HG03575 (cell line): Measurements from ENCODE around the gene PTPN12.
"Not testable (repeated sequence)": the region's sequence is repeated elsewhere in the genome, so short reads cannot be mapped to it uniquely, and the experiment has no call there.

Experiments
- ATAC-seq: cut with Tn5 transposase; IDR thresholded peaks from one replicate; pipeline ENCODE4 v1.9.1; 2021; ENCODE audit not compliant: unreplicated experiment, insufficient number of reproducible peaks, low FRiP score; ENCODE audit errors: extremely low read depth

Gene PTPN12

DNA sequence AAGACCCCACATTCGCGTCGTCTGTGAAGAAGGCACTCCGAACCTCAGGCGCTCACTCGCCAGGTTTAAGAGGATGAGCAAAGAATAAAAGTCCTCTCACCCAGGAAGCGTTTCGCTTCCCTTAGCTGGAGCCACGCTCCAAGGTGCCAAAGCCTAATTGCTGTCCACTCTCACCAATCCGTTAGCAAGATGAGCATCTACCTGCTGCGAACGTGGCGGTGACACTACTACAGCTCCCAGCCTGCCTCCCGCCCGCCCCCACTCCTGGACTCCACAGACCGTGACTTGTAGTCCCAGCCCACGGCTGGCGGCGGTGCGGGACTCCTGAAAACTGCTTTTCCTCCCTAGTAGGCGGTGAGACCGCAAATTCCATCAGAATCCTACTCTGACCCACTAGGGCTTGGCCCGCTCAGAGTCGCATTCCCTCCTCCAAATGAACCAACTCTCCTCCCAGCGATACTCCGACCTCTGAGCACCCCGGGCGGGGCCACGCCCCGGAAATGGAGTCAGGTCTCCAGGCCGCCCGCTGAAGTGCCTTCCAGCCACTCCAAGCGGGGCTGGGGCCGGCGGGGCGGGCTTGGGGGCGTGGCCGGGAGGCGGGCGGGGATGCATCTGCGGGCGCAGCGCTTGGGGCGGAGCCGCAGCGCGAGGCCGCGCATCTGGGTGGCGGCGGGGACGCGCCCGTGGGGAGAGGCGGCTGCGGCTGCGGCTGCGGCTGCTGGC, 521 bp upstream of the PTPN12 start:
- ATAC-seq, result peak; percentile 73

DNA sequence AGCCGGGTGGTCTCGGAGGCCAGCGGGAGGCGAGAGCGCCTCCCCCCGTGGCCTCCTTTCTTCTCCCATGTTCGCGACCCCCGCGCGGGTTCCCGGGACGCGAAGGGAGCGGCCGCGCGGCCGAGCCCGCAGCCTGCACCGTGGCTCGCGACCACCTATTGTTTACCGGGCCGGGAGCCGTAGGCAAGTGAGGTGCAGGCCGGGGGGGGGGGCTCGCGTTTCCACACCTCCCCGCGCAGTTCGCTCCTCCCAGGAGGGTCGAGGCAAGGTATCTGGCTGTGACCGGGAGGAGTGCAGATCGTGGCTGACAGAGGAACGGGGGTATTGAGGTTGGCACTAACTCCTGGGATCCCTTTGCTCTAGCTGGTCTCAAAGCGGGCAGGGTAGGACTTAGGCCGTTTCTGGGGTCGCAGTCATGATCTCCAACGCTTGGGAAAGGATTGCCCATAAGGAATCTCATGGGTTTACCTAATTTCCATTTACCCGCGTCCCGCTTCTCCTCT, 734 bp downstream of the PTPN12 start:
- ATAC-seq, result no peak

DNA sequence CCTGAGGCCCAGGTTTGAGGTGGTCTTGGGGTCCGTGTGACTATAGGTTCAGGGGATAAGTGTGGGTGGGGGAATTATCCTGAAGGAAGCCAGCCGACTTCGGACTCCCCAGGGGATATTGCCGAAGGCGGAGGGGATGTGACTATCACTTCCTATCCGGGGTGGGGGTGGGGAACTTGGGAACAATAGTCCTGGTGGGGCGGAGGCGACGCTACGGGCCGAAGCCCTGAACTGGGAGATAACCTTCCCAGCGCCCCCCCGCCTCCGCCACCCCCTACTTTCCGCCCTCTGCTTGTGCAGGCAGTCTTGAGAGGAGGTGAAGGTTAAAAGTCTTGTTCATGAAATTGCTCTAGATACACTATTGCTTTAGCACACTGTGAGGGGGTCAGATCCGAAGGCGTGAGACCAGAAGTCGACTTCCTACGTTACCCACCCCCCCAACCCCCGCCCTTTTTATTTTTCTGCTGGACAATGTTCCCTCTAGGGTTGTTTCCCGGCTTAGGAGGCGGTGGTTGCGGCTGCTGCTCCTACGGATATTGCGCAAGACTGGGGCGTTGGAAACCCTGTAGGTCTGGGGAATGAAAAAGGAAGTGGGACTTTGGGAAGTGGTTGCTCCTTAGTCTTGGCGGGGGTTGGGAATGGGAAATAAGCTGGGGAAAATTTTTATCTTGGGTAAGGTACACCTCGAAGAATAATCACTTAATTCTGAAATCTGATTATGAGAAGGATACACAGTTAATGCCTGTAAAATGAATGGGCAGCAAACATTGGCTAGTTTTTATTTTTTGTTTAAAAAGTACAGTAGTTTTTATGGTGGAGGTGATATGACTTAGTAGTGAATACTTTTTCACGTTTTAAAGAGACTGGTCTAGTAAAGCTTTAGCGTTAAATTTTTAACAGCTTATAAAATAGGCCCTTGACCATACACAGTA, 1.5 kb downstream of the PTPN12 start:
- ATAC-seq, result no peak

DNA sequence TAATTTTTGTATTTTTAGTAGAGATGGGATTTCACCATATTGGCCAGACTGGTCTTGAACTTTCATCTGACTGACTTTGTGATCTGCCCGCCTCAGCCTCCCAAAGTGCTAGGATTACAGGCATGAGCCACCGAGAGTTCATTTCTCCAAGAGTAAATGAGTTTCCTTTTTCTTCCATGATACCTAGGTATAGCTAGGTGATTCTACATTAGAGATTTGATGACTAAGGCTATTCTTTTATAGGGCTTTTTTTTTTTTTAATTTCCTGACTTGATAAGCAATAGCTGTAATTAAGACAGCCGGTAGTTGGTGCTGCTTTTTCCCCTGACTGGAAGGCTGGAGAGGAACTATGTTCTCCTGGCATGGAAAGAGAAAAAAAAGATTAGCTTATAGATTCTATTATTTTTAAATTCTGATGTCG, 3.3 kb downstream of the PTPN12 start:
- no peak for ATAC-seq

DNA sequence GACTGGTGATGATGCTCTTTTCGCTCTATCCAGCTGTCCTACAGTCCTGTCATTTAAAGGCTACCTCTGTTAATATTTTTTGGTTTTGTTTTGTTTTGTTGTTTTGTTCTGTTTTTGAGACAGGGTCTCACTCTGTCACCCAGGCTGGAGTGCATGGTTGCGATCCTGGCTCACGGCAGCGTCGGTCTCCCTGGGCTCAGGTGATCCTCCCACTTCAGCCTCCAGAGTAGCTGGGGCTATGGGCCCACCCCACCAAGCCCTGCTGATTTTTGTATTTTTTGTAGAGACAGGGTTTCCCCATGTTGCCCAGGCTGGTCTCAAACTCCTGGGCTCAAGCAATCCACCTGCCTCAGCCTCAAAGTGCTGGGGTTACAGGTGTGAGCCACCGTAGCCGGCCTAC, 3.9 kb downstream of the PTPN12 start:
- not testable (repeated sequence) for ATAC-seq

DNA sequence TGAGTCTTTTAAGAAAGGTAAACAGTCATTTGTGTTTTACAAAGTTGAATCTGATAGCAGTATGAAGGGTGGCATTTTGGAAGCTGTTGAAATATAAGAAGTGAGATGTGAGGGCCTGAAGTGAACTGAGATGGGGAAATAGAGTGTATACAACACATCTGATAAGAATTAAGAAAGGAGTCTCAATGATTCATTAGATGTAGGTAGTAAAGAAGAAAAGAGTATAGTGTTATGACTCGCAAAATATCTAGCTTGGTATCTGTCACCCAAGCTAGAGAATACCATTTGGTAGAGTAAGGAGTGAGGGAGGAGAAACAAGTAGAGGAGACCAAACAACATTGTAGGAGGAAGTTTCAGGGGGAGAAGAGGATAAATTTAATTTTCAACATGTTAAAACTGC, 5.3 kb downstream of the PTPN12 start:
- ATAC-seq, result no peak

DNA sequence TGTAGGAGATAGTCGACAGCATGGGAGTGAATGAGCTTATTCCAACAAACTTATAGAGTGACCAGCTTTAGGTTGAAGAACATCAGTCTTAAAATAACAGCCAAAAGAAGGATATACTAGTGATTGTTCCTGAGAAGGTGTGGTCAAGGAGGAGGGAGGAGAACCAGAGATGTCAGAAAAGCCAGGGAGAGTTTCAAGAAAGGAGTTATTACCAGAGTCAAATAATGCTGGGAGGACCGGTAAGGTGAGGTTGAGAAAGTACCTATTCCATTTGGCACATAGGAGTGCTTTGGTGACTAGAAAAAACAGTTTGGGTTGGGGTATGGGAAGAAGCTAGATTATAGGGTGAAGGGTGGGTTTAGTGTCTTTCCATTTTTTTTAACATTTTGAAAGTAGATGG, 5.8 kb downstream of the PTPN12 start:
- ATAC-seq, result no peak

DNA sequence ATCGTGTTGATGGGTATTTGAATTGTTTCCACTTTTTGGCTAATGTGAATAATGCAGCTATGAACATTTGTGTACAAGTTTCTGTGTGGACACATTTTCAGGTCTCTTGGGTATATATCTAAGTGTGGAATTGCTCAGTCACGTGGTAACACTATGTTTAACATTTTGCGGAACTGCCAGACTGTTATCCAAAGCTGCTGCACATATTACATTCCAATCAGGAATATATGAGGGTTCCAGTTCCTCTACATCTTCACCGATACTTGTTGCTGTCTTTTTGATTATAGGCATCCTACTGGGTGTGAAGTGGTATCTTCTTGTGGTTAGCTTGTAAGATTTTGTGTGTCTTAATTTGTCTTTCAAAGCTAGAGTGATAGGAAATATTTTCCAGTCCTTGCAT, 6.8 kb downstream of the PTPN12 start:
- no peak for ATAC-seq

DNA sequence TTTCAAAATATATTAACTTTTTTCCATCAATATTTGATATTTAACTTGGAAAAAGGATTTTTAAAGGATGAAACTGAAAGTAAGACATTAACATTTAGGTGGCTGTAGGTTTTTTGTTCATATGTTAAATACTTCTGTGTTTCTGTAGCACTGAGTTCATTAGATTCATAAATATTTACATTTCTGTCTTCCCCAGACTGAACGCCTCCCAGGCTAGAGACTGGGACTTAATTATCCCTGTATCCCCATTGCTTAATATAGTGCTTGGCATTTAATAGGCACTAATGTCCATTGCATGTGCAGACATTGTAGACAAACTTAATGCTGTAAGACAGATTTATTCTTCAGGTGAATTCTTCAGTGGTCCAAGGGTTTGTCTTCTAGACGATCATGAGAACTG, 7.4 kb downstream of the PTPN12 start:
- ATAC-seq, result no peak

DNA sequence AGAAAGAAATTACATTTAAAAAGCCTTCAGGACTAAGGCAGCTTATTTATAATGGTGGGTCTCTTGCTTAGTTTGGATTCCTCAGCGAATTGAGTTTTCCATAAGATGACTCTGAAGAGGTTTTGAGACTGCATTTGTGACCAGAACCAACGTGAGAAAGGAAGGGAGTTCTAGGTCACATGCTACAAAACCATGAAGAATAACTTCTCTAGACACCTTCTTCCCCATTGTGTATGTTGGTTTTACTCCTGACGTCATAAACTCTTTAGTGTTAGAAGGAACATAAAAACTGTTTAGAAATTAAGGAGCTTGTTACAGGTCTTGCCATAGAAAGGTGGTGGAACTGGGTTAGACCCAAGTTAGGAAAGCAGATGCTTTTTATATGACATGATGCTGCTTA, 11.1 kb downstream of the PTPN12 start:
- no peak for ATAC-seq

DNA sequence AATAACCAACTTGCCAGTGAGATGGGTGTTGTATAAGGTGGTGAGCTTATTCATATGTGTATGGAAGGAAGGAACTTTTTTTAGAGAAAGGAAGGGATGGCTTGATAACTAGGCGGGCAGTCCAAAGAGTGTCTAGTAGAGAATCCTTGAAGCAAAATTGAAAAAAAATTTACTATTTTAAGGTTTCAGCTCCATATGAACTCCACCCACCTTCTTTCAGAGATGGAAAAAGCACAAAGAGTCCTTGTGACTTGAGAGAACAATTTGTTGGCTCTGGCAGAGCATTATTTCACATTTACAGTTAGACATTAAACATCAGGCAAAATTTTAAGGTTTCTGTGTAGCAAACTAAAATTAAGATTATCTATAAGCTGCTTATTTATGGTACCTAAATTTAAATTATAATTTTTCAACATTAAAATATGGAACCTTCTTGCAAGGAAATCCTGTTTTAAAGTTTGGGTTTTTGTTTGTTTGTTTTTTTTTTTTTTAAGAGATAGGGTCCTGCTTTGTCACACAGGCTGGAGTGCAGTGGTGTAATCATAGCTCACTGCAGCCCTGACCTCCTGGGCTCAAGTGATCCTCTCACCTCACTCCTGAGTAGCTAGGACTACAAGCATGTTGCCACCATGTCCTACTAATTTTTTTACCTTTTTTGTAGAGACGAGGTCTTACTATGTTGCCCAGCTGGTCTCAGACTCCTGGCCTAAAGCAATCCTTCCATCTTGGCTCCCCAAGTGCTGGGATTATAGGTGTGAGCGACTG, 12.2 kb downstream of the PTPN12 start:
- no peak for ATAC-seq

DNA sequence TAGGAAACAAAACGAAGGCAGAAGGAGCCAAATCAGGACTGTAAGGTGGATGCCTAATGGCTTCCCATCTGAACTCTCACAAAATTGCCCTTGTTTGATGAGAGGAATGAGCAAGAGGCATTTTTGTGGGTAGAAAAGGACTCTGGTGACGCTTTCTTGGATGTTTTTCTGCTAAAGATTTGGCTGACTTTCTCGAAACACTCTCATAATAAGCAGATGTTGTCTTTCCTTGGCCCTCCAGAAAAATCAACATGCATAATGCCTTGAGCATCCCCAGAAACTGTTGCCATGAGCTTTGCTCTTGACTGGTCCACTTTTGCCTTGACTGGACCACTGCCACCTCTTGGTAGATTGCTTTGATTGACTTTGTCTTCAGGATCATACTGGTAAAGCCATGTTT, 13.5 kb downstream of the PTPN12 start:
- ATAC-seq, result no peak

DNA sequence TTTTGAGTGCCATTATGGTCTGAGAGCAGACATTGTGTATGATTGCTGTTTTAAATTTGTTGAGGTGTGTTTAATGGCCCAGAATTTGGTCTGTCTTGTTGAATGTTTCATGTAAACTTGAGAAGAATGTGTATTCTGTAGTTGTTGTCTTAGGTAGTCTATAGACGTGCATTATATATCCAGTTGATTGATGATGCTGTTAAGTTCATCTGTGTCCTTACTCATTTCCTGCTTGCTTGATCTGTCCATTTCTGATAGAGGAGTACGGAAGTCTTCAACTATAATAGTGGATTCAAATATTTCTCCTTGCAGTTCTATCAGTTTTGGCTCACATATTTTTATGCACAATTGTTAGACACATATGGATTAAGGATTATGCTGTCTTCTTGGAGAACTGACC, 16.0 kb downstream of the PTPN12 start:
- no peak for ATAC-seq

DNA sequence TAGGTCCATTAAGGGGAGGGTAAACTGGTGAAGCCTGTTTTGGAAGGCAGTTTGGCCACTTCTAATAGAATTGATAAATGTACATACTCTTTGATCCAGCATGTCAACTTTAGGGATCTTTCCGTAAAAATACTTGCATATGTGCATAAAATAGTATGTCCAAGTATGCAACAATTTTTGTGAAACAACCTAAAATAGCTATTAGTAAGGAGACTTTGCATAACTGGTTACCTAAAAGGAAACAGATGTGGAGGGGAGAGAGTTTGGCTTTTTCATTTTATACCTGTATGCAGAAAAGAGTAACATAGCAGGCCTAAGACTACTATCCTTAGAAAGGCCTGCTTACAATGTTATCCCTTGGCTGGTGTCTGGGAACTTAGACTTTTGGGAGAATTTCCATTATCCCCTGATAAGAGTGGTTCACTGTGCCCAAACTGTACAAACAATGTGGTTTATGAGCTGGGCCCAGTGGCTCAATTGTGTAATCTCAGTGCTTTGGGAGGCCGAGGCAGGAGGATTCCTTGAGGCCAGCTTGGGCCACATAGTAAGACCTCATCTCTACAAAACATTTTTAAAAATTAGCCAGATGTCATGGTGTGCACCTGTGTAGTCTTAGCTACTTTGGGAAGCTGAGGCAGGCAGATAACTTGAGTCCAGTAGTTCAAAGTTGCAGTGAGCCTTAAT, 21.3 kb downstream of the PTPN12 start:
- no peak for ATAC-seq

DNA sequence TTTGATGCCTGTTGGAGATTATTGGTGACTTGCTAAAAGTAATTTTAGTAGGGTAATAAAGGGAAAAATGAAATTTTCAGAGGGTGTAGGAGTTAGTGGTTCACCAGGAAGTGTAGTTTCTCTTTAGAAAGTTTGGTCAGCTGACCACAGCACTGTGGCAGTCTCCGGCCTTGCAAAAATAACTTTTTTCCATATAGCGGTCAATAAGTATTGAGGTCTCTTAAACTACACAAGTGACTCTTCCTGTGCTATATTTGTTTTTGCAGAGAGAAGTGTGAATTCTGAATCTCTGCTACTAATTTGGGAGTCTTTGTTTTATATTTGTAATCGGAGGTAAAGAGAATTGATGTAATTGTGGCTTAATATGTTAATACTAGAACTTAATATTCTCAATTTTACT, 24.3 kb downstream of the PTPN12 start:
- peak; percentile 67 for ATAC-seq

DNA sequence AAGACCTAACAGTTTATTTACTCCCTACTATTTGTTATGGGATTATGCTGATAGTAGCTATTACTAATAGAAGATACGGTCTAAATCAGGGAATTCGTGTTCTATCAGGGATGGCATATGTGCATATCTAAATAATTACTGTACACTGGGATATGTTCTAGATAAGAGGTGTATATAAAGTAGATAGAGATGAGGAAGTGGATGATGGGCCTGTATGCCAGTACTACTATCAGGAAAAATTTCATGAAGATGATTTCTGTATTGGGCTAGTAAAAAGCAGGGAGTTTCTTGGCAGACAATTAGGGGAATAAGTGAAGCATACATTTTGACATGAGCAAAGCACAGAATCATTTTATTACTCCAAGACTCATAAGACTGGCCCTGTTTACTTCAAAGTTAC, 26.2 kb downstream of the PTPN12 start:
- ATAC-seq, result no peak

DNA sequence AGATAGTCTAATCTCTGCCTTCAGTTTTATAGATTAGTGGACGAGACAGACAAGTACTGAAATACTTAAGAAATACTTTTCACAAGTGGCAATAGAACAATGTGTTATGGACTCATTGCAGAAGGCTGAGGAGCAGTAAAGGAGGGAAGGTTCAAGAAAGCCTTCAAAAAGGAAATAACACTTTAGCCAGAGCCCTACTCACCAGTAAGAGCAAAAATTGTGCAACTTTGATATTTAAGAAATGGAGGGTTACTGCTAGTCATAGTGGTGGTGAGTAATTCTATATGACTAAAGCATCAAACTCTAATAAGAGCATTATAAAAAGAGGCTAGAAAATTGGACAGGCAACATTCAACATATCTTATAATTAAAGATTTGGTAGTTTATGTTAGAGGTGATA, 28.8 kb downstream of the PTPN12 start:
- ATAC-seq, result no peak

DNA sequence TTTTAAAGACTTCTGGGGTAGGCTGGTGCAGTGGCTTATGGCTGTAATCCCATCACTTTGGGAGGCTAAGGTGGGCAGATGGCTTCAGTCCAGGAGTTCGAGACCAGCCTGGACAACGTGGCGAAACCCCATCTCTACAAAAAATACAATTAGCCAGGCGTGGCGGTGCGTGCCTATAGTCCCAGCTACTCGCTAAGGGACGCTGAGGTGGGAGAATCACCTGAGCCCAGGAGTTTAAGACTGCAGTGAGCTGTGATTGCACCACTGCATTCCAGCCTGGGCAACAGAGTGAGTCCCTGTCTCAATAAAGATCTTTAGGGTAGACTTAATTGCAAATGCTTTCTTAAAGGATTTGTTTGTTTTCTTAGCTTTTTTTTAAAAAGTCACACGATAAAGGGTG, 29.3 kb downstream of the PTPN12 start:
- ATAC-seq, result no peak
